PC-3 (cell line): Measurements from ENCODE around the gene BLCAP. TPM values are rescaled to one million over a fixed set of nuclear protein-coding genes. Genes with fewer than 3 reads are reported as not detected.

ENCODE experiments used
- ATAC-seq: fragments of 200-7000 bp; cut with Tn5 transposase; 2 replicates; pipeline ENCODE4 v1.9.1; 2020; ENCODE audit warnings: mild to moderate bottlenecking, moderate library complexity
- BruUV-seq: library from RNA; stranded (reverse); fragments of 400-500 nt; replicated peaks from 2 replicates; lab custom pipeline; 2021; lab: Mats Ljungman, UMichigan
- CTCF ChIA-PET: fragments of 300-600 bp; sonication (Branson Sonifier 250); formaldehyde crosslinking; loops from one replicate; lab custom pipeline; 2022; ENCODE audit warnings: antibody characterized with exemption; lab: Charles Lee
- POLR2A ChIA-PET: fragments of 300-600 bp; sonication (Branson Sonifier 250); formaldehyde crosslinking; loops from one replicate; lab custom pipeline; 2022; ENCODE audit warnings: antibody characterized with exemption; ENCODE audit not compliant: unreplicated experiment; lab: Charles Lee
- DNase-seq: peaks from one replicate; pipeline ENCODE4 v3.0.0-alpha.2; 2015
- H2AFZ ChIP-seq: fragments of 300-600 bp; sonication (generic); 2 replicates; pipeline ENCODE4 v1.6.0; 2016; ENCODE audit warnings: antibody characterized with exemption, low read length
- H3F3A ChIP-seq: fragments of 300-600 bp; sonication (generic); one replicate; pipeline ENCODE4 v1.6.0; 2017; ENCODE audit warnings: antibody characterized with exemption, low read length, control low read depth, mild to moderate bottlenecking; ENCODE audit not compliant: unreplicated experiment
- H3K27ac ChIP-seq: fragments of 300-600 bp; sonication (generic); 2 replicates; pipeline ENCODE4 v1.5.1; 2016; ENCODE audit warnings: mild to moderate bottlenecking, low read length
- H3K27me3 ChIP-seq: fragments of 300-600 bp; sonication (generic); 2 replicates; pipeline ENCODE4 v1.6.1; 2016; ENCODE audit warnings: low read length, mixed read lengths
- H3K36me3 ChIP-seq: fragments of 300-600 bp; sonication (generic); 2 replicates; pipeline ENCODE4 v1.6.1; 2016; ENCODE audit warnings: low read depth, mixed run types, low read length, mixed read lengths
- H3K4me1 ChIP-seq: fragments of 300-600 bp; sonication (generic); 2 replicates; pipeline ENCODE4 v1.5.1; 2016; ENCODE audit warnings: low read length; ENCODE audit not compliant: insufficient read depth
- H3K4me2 ChIP-seq: fragments of 300-600 bp; sonication (generic); 2 replicates; pipeline ENCODE4 v1.6.0; 2016; ENCODE audit warnings: low read length
- H3K4me3 ChIP-seq: fragments of 300-600 bp; sonication (generic); 2 replicates; pipeline ENCODE4 v1.5.1; 2016; ENCODE audit warnings: mild to moderate bottlenecking, low read length, mixed read lengths
- H3K79me2 ChIP-seq: fragments of 300-600 bp; sonication (generic); 2 replicates; pipeline ENCODE4 v1.6.1; 2017; ENCODE audit warnings: low read length, mixed read lengths
- H3K9ac ChIP-seq: fragments of 300-600 bp; sonication (generic); 2 replicates; pipeline ENCODE4 v1.6.0; 2016; ENCODE audit warnings: mild to moderate bottlenecking, low read length
- H3K9me2 ChIP-seq: fragments of 300-600 bp; sonication (generic); replicated peaks from 2 replicates; pipeline ENCODE4 v1.6.1; 2016; ENCODE audit warnings: mixed run types, low read length, mixed read lengths
- H3K9me3 ChIP-seq: fragments of 300-600 bp; sonication (generic); 2 replicates; pipeline ENCODE4 v1.6.1; 2016; ENCODE audit warnings: low read length, mixed read lengths
- H4K20me1 ChIP-seq: fragments of 300-600 bp; sonication (generic); 2 replicates; pipeline ENCODE4 v1.6.1; 2016; ENCODE audit warnings: low read length, mixed read lengths
- CTCF ChIP-seq: fragments of 300-600 bp; sonication (generic); conservative IDR thresholded peaks from 2 replicates; pipeline ENCODE4 v1.5.1; 2017; ENCODE audit warnings: antibody characterized with exemption, low read depth, mild to moderate bottlenecking, low read length
- EZH2 ChIP-seq: fragments of 300-600 bp; sonication (generic); IDR thresholded peaks from one replicate; pipeline ENCODE4 v1.6.1; 2017; ENCODE audit warnings: antibody characterized with exemption, mild to moderate bottlenecking, low read length; ENCODE audit not compliant: unreplicated experiment
- EZH2phosphoT487 ChIP-seq: fragments of 300-600 bp; sonication (generic); IDR thresholded peaks from 2 replicates; pipeline ENCODE4 v1.6.1; 2018; ENCODE audit warnings: mild to moderate bottlenecking, antibody characterized with exemption, low read length, borderline replicate concordance
- intact Hi-C: fragments of 100-400 bp; cut with micrococcal nuclease; formaldehyde crosslinking; loops from 2 replicates; pipeline ENCODE4 v1.9.0; 2023
- total RNA-seq: library from RNA; depleted of rRNA; stranded (reverse); fragments of >200 nt; gene quantifications from 2 replicates; pipeline ENCODE4 v1.2.3, GENCODE V29; 2014

Gene BLCAP
- total RNA-seq, 1 experiment from 2014 or later, result 100 TPM

GRCh38 chr20:37537505-37537904 lies 9.8 kb upstream of the BLCAP start:
- Histone ChIP-seq H3K27ac (no peak overlapping the region), H3K9ac (no peak overlapping the region), H3K9me3 (no peaks in the 10 kb centered on the region), H2AFZ (no peak overlapping the region), H4K20me1 (no peaks in the 10 kb centered on the region), H3K4me1 (peaks cover 56% of the 10 kb centered on the region), H3K27me3 (no peaks in the 10 kb centered on the region), H3K9me2 (no peaks in the 10 kb centered on the region), H3F3A (peaks cover 16% of the 10 kb centered on the region), H3K36me3 (no peaks in the 10 kb centered on the region), H3K4me2 (no peak overlapping the region), H3K79me2 (no peaks in the 10 kb centered on the region), H3K4me3 (no peak overlapping the region)
- no peak for TF ChIP-seq EZH2
- no peak for TF ChIP-seq CTCF
- TF ChIP-seq EZH2phosphoT487, result no peak
- ChIA-PET CTCF (no interaction called here), POLR2A (no interaction called here)
- DNase-seq (no peak), ATAC-seq (no peak)
- intact Hi-C loops, result no loop called here
- BruUV-seq, result no TSS peak

- no peaks in the 10 kb centered on the region for H3K36me3 ChIP-seq
- no peak overlapping the region for H3K27ac ChIP-seq
- no peaks in the 10 kb centered on the region for H4K20me1 ChIP-seq
- intact Hi-C loops, result loop anchor here (2.0 kb wide), 1 partner anchor 151 kb away; no protein-coding TSS in a partner anchor
- no peak overlapping the region for H3K4me3 ChIP-seq
- no TSS peak for BruUV-seq
- H3F3A ChIP-seq, result peaks cover 12% of the 10 kb centered on the region
- ATAC-seq (no peak), DNase-seq (no peak)
- ChIA-PET CTCF (interaction anchor here (0.6 kb wide), 1 partner anchor 271 kb away, joined by 3 read pairs; no protein-coding TSS in a partner anchor), POLR2A (no interaction called here)
- TF ChIP-seq CTCF, result no peak
- H3K9ac ChIP-seq, result no peak overlapping the region
- H2AFZ ChIP-seq, result no peak overlapping the region
- H3K27me3 ChIP-seq, result no peaks in the 10 kb centered on the region
- no peaks in the 10 kb centered on the region for H3K9me2 ChIP-seq
- H3K79me2 ChIP-seq, result no peaks in the 10 kb centered on the region
- peaks cover 37% of the 10 kb centered on the region for H3K4me1 ChIP-seq
- no peaks in the 10 kb centered on the region for H3K9me3 ChIP-seq
- no peak overlapping the region for H3K4me2 ChIP-seq
These were observed 7.9 kb upstream of the BLCAP start for GRCh38 chr20:37535443-37536132.

GRCh38 chr20:37534401-37535157 lies 6.9 kb upstream of the BLCAP start:
- no peaks in the 10 kb centered on the region for H3K9me3 ChIP-seq
- POLR2A ChIA-PET, result no interaction called here
- TF ChIP-seq EZH2phosphoT487 (no peak), EZH2 (no peak), CTCF (peak; percentile 91)
- no peaks in the 10 kb centered on the region for H3K79me2 ChIP-seq
- H3K4me2 ChIP-seq, result peak overlapping the region; percentile 39; the same call in 1 of the 2 replicates
- DNase-seq, result peak; percentile 96
- H3K27me3 ChIP-seq, result no peaks in the 10 kb centered on the region
- BruUV-seq, result no TSS peak
- intact Hi-C loops, result loop anchor here (1.0 to 2.0 kb wide), 4 partner anchors 150 to 339 kb away; no protein-coding TSS in a partner anchor
- peaks cover 3% of the 10 kb centered on the region for H3F3A ChIP-seq
- no peaks in the 10 kb centered on the region for H3K9me2 ChIP-seq
- no peak overlapping the region for H3K27ac ChIP-seq
- peak; percentile 67 for ATAC-seq
- H2AFZ ChIP-seq, result peak overlapping the region; percentile 70
- peaks cover 27% of the 10 kb centered on the region for H3K4me1 ChIP-seq
- H3K4me3 ChIP-seq, result no peak overlapping the region
- no peaks in the 10 kb centered on the region for H3K36me3 ChIP-seq
- CTCF ChIA-PET, result interaction anchor here (0.6 to 1.0 kb wide), 5 partner anchors 33 to 264 kb away, joined by 3 to 8 read pairs (median 4); no protein-coding TSS in a partner anchor
- no peak overlapping the region for H3K9ac ChIP-seq
- H4K20me1 ChIP-seq, result no peaks in the 10 kb centered on the region
